Thoracic aorta (tissue), 2 donors: Measurements from ENCODE around the gene GORASP1. TPM values are rescaled to one million over a fixed set of nuclear protein-coding genes. Genes with fewer than 3 reads are reported as not detected.

Experiments
- ATAC-seq: fragments of 150-250 bp; one replicate; pipeline ENCODE4 v1.8.0; 2017; ENCODE audit warnings: low read depth; ENCODE audit not compliant: insufficient number of reproducible peaks, low FRiP score
- DNase-seq: peaks from one replicate; pipeline ENCODE4 v3.0.0-alpha.2; 2020; ENCODE audit warnings: low spot score
- H3K27ac ChIP-seq, 2 donors: fragments of 200-600 bp; sonication (generic); 1 replicate in 1 of 2; 2 replicates in 1 of 2; pipeline ENCODE4 v1.5.1; 2016; ENCODE audit warnings: mild to moderate bottlenecking in 2 of 2, moderate library complexity in 2 of 2
- H3K27me3 ChIP-seq: fragments of 200-600 bp; sonication (generic); replicated peaks from 2 replicates; pipeline ENCODE4 v1.6.0; 2016; ENCODE audit warnings: mild to moderate bottlenecking; ENCODE audit not compliant: insufficient read depth
- H3K36me3 ChIP-seq: fragments of 200-600 bp; sonication (generic); one replicate; pipeline ENCODE4 v1.5.1; 2016
- H3K4me1 ChIP-seq, 2 donors: fragments of 200-600 bp; sonication (generic); 1 replicate in 1 of 2; 2 replicates in 1 of 2; pipeline versions ENCODE4 v1.5.1 to v1.6.0; 2016; ENCODE audit warnings: low read depth in 2 of 2, mild to moderate bottlenecking in 1 of 2; ENCODE audit not compliant: control insufficient read depth in 1 of 2
- H3K4me3 ChIP-seq: fragments of 200-600 bp; sonication (generic); 2 replicates; pipeline ENCODE4 v1.5.1; 2016; ENCODE audit warnings: mild to moderate bottlenecking
- H3K9me3 ChIP-seq: fragments of 200-600 bp; sonication (generic); 2 replicates; pipeline ENCODE4 v1.5.1; 2016
- CTCF ChIP-seq: fragments of 200-600 bp; sonication (generic); IDR thresholded peaks from one replicate; pipeline ENCODE4 v1.5.1; 2019; ENCODE audit warnings: antibody characterized with exemption
- total RNA-seq, 2 donors: library from RNA; depleted of rRNA; stranded (reverse); fragments of >200 nt; gene quantifications; one replicate each; pipeline versions ENCODE4 v1.1.0 to v1.2.3, GENCODE V29; 2016

Gene GORASP1
- total RNA-seq, 2 donors from 2014 or later = 59.3 to 84.6 TPM

- Histone ChIP-seq H3K27me3 (no peaks in the 10 kb centered on the region), H3K27ac (no peak overlapping the region), H3K4me1 (peaks cover 59 to 76% of the 10 kb centered on the region in 2 donors), H3K36me3 (peaks cover 57% of the 10 kb centered on the region), H3K4me3 (no peak overlapping the region), H3K9me3 (no peaks in the 10 kb centered on the region)
- ATAC-seq (no peak), DNase-seq (no peak)
- TF ChIP-seq CTCF = no peak
Measured at GRCh38 chr3:39144748-39145380, 37.4 kb upstream of the GORASP1 start.

GRCh38 chr3:39144095-39144747, 36.8 kb upstream of the GORASP1 start:
- Histone ChIP-seq H3K4me1 (peaks cover 56 to 75% of the 10 kb centered on the region in 2 donors), H3K36me3 (peaks cover 57% of the 10 kb centered on the region), H3K27ac (no peak overlapping the region), H3K4me3 (no peak overlapping the region), H3K9me3 (no peaks in the 10 kb centered on the region), H3K27me3 (no peaks in the 10 kb centered on the region)
- ATAC-seq (no peak), DNase-seq (no peak)
- no peak for TF ChIP-seq CTCF

GRCh38 chr3:39143051-39143885, 35.8 kb upstream of the GORASP1 start:
- ATAC-seq (no peak), DNase-seq (no peak)
- Histone ChIP-seq H3K36me3 (peaks cover 57% of the 10 kb centered on the region), H3K27ac (no peak overlapping the region), H3K27me3 (no peaks in the 10 kb centered on the region), H3K4me1 (peaks cover 46 to 70% of the 10 kb centered on the region in 2 donors), H3K9me3 (no peaks in the 10 kb centered on the region), H3K4me3 (no peak overlapping the region)
- TF ChIP-seq CTCF = no peak

GRCh38 chr3:39142067-39142466, 34.6 kb upstream of the GORASP1 start:
- Histone ChIP-seq H3K4me3 (no peak overlapping the region), H3K36me3 (peaks cover 57% of the 10 kb centered on the region), H3K9me3 (no peaks in the 10 kb centered on the region), H3K27me3 (no peaks in the 10 kb centered on the region), H3K4me1 (peaks cover 35 to 58% of the 10 kb centered on the region in 2 donors), H3K27ac (peak overlapping the region; percentile 24 to 39)
- TF ChIP-seq CTCF = no peak
- ATAC-seq (no peak), DNase-seq (no peak)
